ENCODE measurements around the gene PPOX.

Gene PPOX

GRCh38 chr1:161163793-161164192, 2.4 kb upstream of the PPOX start:
- WGBS, 2 experiments, result 96% methylated on average over 5 of the region's 5 CpGs
- H3K4me3 ChIP-seq (ENCODE audit: insufficient read depth, low read depth, low read length), result no peak overlapping the region
- no peaks in the 10 kb centered on the region for H3K4me1 ChIP-seq (ENCODE audit: control insufficient read depth, insufficient read depth, low read length)
- H3K9me3 ChIP-seq (ENCODE audit: control insufficient read depth, low read length), result no peaks in the 10 kb centered on the region
- peaks cover 18% of the 10 kb centered on the region for H3K36me3 ChIP-seq (ENCODE audit: control insufficient read depth, insufficient read depth, low read length)
- H3K27ac ChIP-seq (ENCODE audit: insufficient read depth, low read depth, low read length, poor library complexity, severe bottlenecking), result no peak overlapping the region
- H3K27me3 ChIP-seq (ENCODE audit: control insufficient read depth, insufficient read depth, low read length, poor library complexity, severe bottlenecking), result no peaks in the 10 kb centered on the region

- no peaks in the 10 kb centered on the region for H3K9me3 ChIP-seq (ENCODE audit: control insufficient read depth, low read length)
- H3K4me3 ChIP-seq (ENCODE audit: insufficient read depth, low read depth, low read length), result peak overlapping the region; percentile 90
- peaks cover 18% of the 10 kb centered on the region for H3K36me3 ChIP-seq (ENCODE audit: control insufficient read depth, insufficient read depth, low read length)
- 92% methylated on average over 11 of the region's 14 CpGs for WGBS, 2 experiments
- peak overlapping the region; percentile 92 for H3K27ac ChIP-seq (ENCODE audit: insufficient read depth, low read depth, low read length, poor library complexity, severe bottlenecking)
- no peaks in the 10 kb centered on the region for H3K4me1 ChIP-seq (ENCODE audit: control insufficient read depth, insufficient read depth, low read length)
- no peaks in the 10 kb centered on the region for H3K27me3 ChIP-seq (ENCODE audit: control insufficient read depth, insufficient read depth, low read length, poor library complexity, severe bottlenecking)
Measured at GRCh38 chr1:161164901-161165610, 1.2 kb upstream of the PPOX start.

GRCh38 chr1:161166669-161167548, 683 bp downstream of the PPOX start:
- peak overlapping the region; percentile 92 for H3K27ac ChIP-seq (ENCODE audit: insufficient read depth, low read depth, low read length, poor library complexity, severe bottlenecking)
- H3K9me3 ChIP-seq (ENCODE audit: control insufficient read depth, low read length), result no peaks in the 10 kb centered on the region
- H3K36me3 ChIP-seq (ENCODE audit: control insufficient read depth, insufficient read depth, low read length), result peaks cover 20% of the 10 kb centered on the region
- 9% methylated on average over 33 of the region's 33 CpGs for WGBS, 2 experiments
- H3K27me3 ChIP-seq (ENCODE audit: control insufficient read depth, insufficient read depth, low read length, poor library complexity, severe bottlenecking), result no peaks in the 10 kb centered on the region
- peak overlapping the region; percentile 90 for H3K4me3 ChIP-seq (ENCODE audit: insufficient read depth, low read depth, low read length)
- H3K4me1 ChIP-seq (ENCODE audit: control insufficient read depth, insufficient read depth, low read length), result no peaks in the 10 kb centered on the region

- Histone ChIP-seq H3K4me3 (ENCODE audit: insufficient read depth, low read depth, low read length) (no peak overlapping the region), H3K9me3 (ENCODE audit: control insufficient read depth, low read length) (no peaks in the 10 kb centered on the region), H3K36me3 (ENCODE audit: control insufficient read depth, insufficient read depth, low read length) (peaks cover 33% of the 10 kb centered on the region), H3K4me1 (ENCODE audit: control insufficient read depth, insufficient read depth, low read length) (no peaks in the 10 kb centered on the region), H3K27ac (ENCODE audit: insufficient read depth, low read depth, low read length, poor library complexity, severe bottlenecking) (no peak overlapping the region), H3K27me3 (ENCODE audit: control insufficient read depth, insufficient read depth, low read length, poor library complexity, severe bottlenecking) (no peaks in the 10 kb centered on the region)
- WGBS, 2 experiments, result 92 to 97% methylated on average over 9 of the region's 9 CpGs
Measured at GRCh38 chr1:161168906-161169305, 2.7 kb downstream of the PPOX start.

- Histone ChIP-seq H3K4me1 (ENCODE audit: control insufficient read depth, insufficient read depth, low read length) (no peaks in the 10 kb centered on the region), H3K9me3 (ENCODE audit: control insufficient read depth, low read length) (no peaks in the 10 kb centered on the region), H3K27me3 (ENCODE audit: control insufficient read depth, insufficient read depth, low read length, poor library complexity, severe bottlenecking) (no peaks in the 10 kb centered on the region), H3K36me3 (ENCODE audit: control insufficient read depth, insufficient read depth, low read length) (peaks cover 40% of the 10 kb centered on the region), H3K4me3 (ENCODE audit: insufficient read depth, low read depth, low read length) (no peak overlapping the region), H3K27ac (ENCODE audit: insufficient read depth, low read depth, low read length, poor library complexity, severe bottlenecking) (no peak overlapping the region)
- WGBS, 2 experiments, result 84 to 88% methylated on average over 5 of the region's 5 CpGs
Measured at GRCh38 chr1:161171191-161171590, 5.0 kb downstream of the PPOX start.

- no peak overlapping the region for H3K4me3 ChIP-seq (ENCODE audit: insufficient read depth, low read depth, low read length)
- no peaks in the 10 kb centered on the region for H3K4me1 ChIP-seq (ENCODE audit: control insufficient read depth, insufficient read depth, low read length)
- peaks cover 40% of the 10 kb centered on the region for H3K36me3 ChIP-seq (ENCODE audit: control insufficient read depth, insufficient read depth, low read length)
- H3K27ac ChIP-seq (ENCODE audit: insufficient read depth, low read depth, low read length, poor library complexity, severe bottlenecking), result no peak overlapping the region
- no peaks in the 10 kb centered on the region for H3K27me3 ChIP-seq (ENCODE audit: control insufficient read depth, insufficient read depth, low read length, poor library complexity, severe bottlenecking)
- 95 to 97% methylated on average over 12 of the region's 12 CpGs for WGBS, 2 experiments
- H3K9me3 ChIP-seq (ENCODE audit: control insufficient read depth, low read length), result no peaks in the 10 kb centered on the region
Measured at GRCh38 chr1:161171696-161172095, 5.5 kb downstream of the PPOX start.

- 85 to 100% methylated on average over 1 of the region's 1 CpG for WGBS, 2 experiments
- Histone ChIP-seq H3K4me3 (ENCODE audit: insufficient read depth, low read depth, low read length) (no peak overlapping the region), H3K4me1 (ENCODE audit: control insufficient read depth, insufficient read depth, low read length) (no peaks in the 10 kb centered on the region), H3K9me3 (ENCODE audit: control insufficient read depth, low read length) (no peaks in the 10 kb centered on the region), H3K27me3 (ENCODE audit: control insufficient read depth, insufficient read depth, low read length, poor library complexity, severe bottlenecking) (no peaks in the 10 kb centered on the region), H3K36me3 (ENCODE audit: control insufficient read depth, insufficient read depth, low read length) (peaks cover 40% of the 10 kb centered on the region), H3K27ac (ENCODE audit: insufficient read depth, low read depth, low read length, poor library complexity, severe bottlenecking) (no peak overlapping the region)
Measured at GRCh38 chr1:161172349-161172748, 6.1 kb downstream of the PPOX start.

GRCh38 chr1:161172776-161173376, 6.7 kb downstream of the PPOX start:
- no peak overlapping the region for H3K27ac ChIP-seq (ENCODE audit: insufficient read depth, low read depth, low read length, poor library complexity, severe bottlenecking)
- H3K4me3 ChIP-seq (ENCODE audit: insufficient read depth, low read depth, low read length), result no peak overlapping the region
- H3K36me3 ChIP-seq (ENCODE audit: control insufficient read depth, insufficient read depth, low read length), result peaks cover 40% of the 10 kb centered on the region
- H3K27me3 ChIP-seq (ENCODE audit: control insufficient read depth, insufficient read depth, low read length, poor library complexity, severe bottlenecking), result no peaks in the 10 kb centered on the region
- no peaks in the 10 kb centered on the region for H3K4me1 ChIP-seq (ENCODE audit: control insufficient read depth, insufficient read depth, low read length)
- 91 to 93% methylated on average over 4 of the region's 4 CpGs for WGBS, 2 experiments
- no peaks in the 10 kb centered on the region for H3K9me3 ChIP-seq (ENCODE audit: control insufficient read depth, low read length)

GRCh38 chr1:161173711-161174110, 7.5 kb downstream of the PPOX start:
- H3K27me3 ChIP-seq (ENCODE audit: control insufficient read depth, insufficient read depth, low read length, poor library complexity, severe bottlenecking), result no peaks in the 10 kb centered on the region
- no peaks in the 10 kb centered on the region for H3K9me3 ChIP-seq (ENCODE audit: control insufficient read depth, low read length)
- H3K27ac ChIP-seq (ENCODE audit: insufficient read depth, low read depth, low read length, poor library complexity, severe bottlenecking), result no peak overlapping the region
- no peak overlapping the region for H3K4me3 ChIP-seq (ENCODE audit: insufficient read depth, low read depth, low read length)
- H3K36me3 ChIP-seq (ENCODE audit: control insufficient read depth, insufficient read depth, low read length), result peaks cover 40% of the 10 kb centered on the region
- WGBS, 2 experiments, result 94 to 95% methylated on average over 11 of the region's 11 CpGs
- no peaks in the 10 kb centered on the region for H3K4me1 ChIP-seq (ENCODE audit: control insufficient read depth, insufficient read depth, low read length)

- Histone ChIP-seq H3K27me3 (ENCODE audit: control insufficient read depth, insufficient read depth, low read length, poor library complexity, severe bottlenecking) (no peaks in the 10 kb centered on the region), H3K9me3 (ENCODE audit: control insufficient read depth, low read length) (no peaks in the 10 kb centered on the region), H3K27ac (ENCODE audit: insufficient read depth, low read depth, low read length, poor library complexity, severe bottlenecking) (no peak overlapping the region), H3K4me3 (ENCODE audit: insufficient read depth, low read depth, low read length) (no peak overlapping the region), H3K36me3 (ENCODE audit: control insufficient read depth, insufficient read depth, low read length) (peaks cover 40% of the 10 kb centered on the region), H3K4me1 (ENCODE audit: control insufficient read depth, insufficient read depth, low read length) (no peaks in the 10 kb centered on the region)
- 95 to 96% methylated on average over 11 of the region's 11 CpGs for WGBS, 2 experiments
Measured at GRCh38 chr1:161174911-161175310, 8.7 kb downstream of the PPOX start.
